Mucosa of gallbladder (tissue), 1 donor: ENCODE results near the gene CDKN2A. TPM values are rescaled to one million over a fixed set of nuclear protein-coding genes. Genes with fewer than 3 reads are reported as not detected.

ENCODE experiments used
- DNase-seq: peaks from one replicate; pipeline ENCODE4 v3.0.0-alpha.2; 2020; ENCODE audit warnings: low spot score
- total RNA-seq: library from RNA; stranded (reverse); gene quantifications from one replicate; pipeline ENCODE4 v1.2.1, GENCODE V29; 2021
- donor health status: DM: no; HTN: no; CAD: no.

CDKN2A gene
- total RNA-seq, 1 donor from 2014 or later, result 1.9 TPM

DNA sequence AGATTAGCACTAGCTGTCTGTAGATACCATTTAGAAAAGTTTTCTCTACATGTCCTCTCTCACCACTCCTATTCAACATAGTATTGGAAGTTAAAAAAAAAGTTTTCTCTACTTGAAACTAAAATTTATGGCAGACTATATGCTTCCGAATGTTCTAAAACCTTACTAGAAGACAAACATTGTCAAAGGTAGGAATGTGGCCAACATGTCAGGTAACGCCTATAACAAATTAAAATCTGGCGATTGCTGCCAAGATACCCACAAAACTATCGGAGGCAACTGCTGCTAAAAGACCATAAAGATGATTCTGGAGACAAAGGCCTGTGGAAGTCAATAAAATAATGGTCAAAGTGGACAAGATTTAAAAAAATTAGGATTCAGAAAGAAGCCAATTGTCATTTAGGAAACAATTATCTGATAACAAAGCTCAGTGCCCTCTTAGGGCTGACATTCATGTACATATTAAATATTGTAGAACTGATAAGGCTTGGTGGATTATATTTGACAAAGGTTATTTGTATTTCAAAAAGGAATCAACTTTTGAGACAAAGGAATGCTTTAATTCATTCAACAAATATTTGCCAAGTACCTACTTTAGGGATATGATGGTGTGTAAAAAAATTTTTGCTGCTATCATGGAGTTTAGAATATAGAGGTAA lies 52.7 kb downstream of the CDKN2A start:
- DNase-seq, result no peak

DNA sequence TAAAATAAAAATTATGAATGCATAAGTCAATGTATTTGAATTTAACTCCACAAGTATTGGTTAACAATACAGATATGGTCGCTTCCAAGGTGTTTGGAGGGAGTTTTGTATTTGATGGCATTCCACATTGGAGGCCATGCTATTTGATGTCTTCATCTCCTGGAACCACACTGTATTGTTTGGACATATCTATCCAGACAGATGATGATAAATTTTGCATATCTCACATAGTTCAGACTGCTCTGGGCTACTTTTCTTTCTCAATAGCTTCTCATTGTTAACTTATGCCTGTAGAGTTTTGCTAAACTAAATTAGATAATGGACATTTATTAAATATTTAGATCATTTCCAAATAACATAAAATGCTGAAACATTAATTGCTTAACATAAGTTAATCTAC lies 58.0 kb downstream of the CDKN2A start:
- no peak for DNase-seq

DNA sequence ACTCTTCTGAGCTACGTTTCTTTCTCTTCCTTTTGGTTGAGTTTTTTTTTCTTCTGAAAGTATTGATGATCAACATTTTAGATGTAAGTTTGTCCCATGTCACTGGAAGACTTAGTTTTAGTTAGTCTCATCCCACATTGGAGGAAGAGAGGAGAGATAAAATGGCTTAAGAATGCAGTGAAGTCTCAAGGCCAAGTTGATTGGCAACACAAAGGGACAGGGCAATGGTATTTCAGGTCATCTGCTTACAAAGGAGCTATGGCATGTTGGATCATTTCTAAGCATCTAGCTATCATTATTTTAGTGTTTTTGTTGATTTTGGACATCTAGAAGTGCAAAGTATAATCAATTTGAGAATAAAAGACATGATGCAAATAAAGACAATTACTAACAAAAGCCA lies 58.6 kb downstream of the CDKN2A start:
- no peak for DNase-seq

DNA sequence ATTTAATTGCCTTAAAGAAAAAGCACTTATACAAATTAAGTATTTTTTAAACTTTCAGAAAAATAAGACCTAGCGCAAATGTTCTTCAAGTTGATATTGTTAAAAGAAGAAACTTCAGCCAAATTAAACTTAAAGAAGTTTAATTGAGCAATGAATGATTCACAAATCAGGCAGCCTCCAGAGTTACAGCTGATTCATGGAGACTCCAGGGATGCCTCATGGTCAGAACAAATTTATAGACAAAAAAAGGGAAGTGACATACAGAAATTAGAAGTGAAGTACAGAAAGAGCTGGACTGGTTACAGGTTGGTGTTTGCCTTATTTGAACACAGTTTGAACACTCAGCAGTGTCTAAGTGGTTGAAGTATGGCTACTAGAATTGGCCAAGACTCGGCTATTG lies 60.3 kb downstream of the CDKN2A start:
- no peak for DNase-seq

- DNase-seq, result no peak
Measured at GRCh38 chr9:21933281-21933680, 60.9 kb downstream of the CDKN2A start.

GRCh38 chr9:21931428-21931827 lies 62.8 kb downstream of the CDKN2A start:
- DNase-seq, result no peak

DNA sequence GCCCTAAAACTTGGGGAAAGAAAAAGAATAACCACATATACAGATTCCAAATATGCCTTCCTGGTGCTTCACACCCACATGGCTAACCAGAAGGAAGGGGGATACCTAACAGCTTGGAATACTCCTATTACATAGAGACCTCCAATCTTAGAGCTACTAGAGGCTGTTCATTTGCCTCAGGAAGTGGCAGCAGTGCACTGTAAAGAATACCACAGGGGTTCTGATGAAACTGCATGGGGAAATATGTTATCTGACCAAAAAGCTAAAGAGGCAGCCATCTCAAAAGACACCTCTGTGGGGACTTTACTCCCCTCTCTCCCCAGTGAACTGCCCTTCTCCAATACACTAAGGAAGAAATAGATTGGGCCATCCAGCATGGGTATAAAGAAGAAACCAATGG lies 66.4 kb downstream of the CDKN2A start:
- DNase-seq, result no peak

DNA sequence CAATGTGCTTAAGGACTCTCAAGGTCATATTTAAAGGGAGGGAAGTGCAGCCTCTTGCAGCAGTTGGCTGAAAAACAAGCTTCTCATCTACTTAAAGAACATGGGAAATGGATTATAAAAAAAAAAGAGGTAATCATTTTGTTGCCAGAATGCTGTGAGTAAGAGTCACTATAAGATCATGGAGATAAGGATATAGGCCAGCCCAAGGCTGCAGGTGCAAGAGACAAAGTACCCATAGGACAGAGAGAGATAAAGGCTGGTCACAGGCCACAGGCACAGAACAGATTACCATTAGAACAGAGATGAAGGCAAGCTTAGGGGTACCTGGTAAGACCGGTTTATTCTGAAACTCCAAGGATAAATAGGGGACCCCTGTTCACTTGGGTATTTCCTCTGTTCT lies 70.5 kb downstream of the CDKN2A start:
- DNase-seq, result no peak

GRCh38 chr9:21919377-21920362 lies 74.5 kb downstream of the CDKN2A start:
- DNase-seq, result peak; percentile 23

Other genes starting within 250 kb of the CDKN2A start
- gene MTAP, start 191.8 kb downstream of the CDKN2A start, total RNA-seq, result 29.2 TPM
- 0.55 TPM for gene CDKN2B-AS1, start 399 bp upstream of the CDKN2A start, total RNA-seq
- gene CDKN2B, start 14.9 kb upstream of the CDKN2A start, total RNA-seq, result 2.5 TPM